Natural killer cell treated with Interleukin-12 subunit alpha and Interleukin-12 subunit beta and Interleukin-15 and Interleukin-18, amount 100 ng/mL, for 72 hours (primary cell): ENCODE measurements around the gene B3GAT3. TPM values are rescaled to one million over a fixed set of nuclear protein-coding genes. Genes with fewer than 3 reads are reported as not detected.
"Not testable (repeated sequence)": the region's sequence is repeated elsewhere in the genome, so short reads cannot be mapped to it uniquely, and the experiment has no call there.

Source experiments
- ATAC-seq, 2 donors: fragments of 150-1000 bp; cut with Tn5 transposase in 1 of 2; sonication (Bioruptor Pico), chemical (Tn5 transposase) in 1 of 2; 2 replicates each; pipeline ENCODE4 v1.10.0; 2021
- DNase-seq: peaks from one replicate; pipeline ENCODE4 v3.0.0; 2022; ENCODE audit warnings: low spot score
- H3K27ac Mint-ChIP-seq, 2 donors: 1 replicate in 1 of 2; 2 replicates in 1 of 2; pipeline ENCODE4 v1.8.0; 2022; ENCODE audit warnings: mixed read lengths in 2 of 2, mild to moderate bottlenecking in 1 of 2, moderate library complexity in 1 of 2
- H3K27me3 Mint-ChIP-seq, 2 donors: 1 replicate in 1 of 2; 2 replicates in 1 of 2; pipeline ENCODE4 v1.8.0; 2022; ENCODE audit warnings: mixed read lengths in 2 of 2
- H3K36me3 Mint-ChIP-seq: one replicate; pipeline ENCODE4 v1.8.0; 2022; ENCODE audit warnings: mixed read lengths
- H3K4me1 Mint-ChIP-seq, 2 donors: 1 replicate in 1 of 2; 2 replicates in 1 of 2; pipeline ENCODE4 v1.8.0; 2022; ENCODE audit warnings: low read depth in 2 of 2, mixed read lengths in 2 of 2, mild to moderate bottlenecking in 1 of 2
- H3K4me3 Mint-ChIP-seq: one replicate; pipeline ENCODE4 v1.8.0; 2022; ENCODE audit warnings: mixed read lengths
- H3K9me3 Mint-ChIP-seq: 2 replicates; pipeline ENCODE4 v1.8.0; 2022; ENCODE audit warnings: mixed read lengths
- total RNA-seq, 2 donors: library from RNA; stranded (reverse); gene quantifications; one replicate each; pipeline ENCODE4 v1.2.3, GENCODE V29; 2022

Gene B3GAT3
- total RNA-seq, 2 donors from 2014 or later = 72.8 to 98.7 TPM

GRCh38 chr11:62592146-62592815 is 29.5 kb downstream of the B3GAT3 start:
- H3K9me3 Mint-ChIP-seq = no peaks in the 10 kb centered on the region
- H3K4me1 Mint-ChIP-seq = peaks cover 24 to 46% of the 10 kb centered on the region in 2 donors
- H3K27me3 Mint-ChIP-seq = no peaks in the 10 kb centered on the region
- ATAC-seq = no peak
- peaks cover 16% of the 10 kb centered on the region for H3K36me3 Mint-ChIP-seq
- peak overlapping the region; percentile 94 to 96 for H3K27ac Mint-ChIP-seq
- DNase-seq = no peak
- peak overlapping the region; percentile 98 for H3K4me3 Mint-ChIP-seq

- peak within 1 kb of the TSS; percentile 94 to 96 for H3K27ac Mint-ChIP-seq
These were observed 30.2 kb downstream of the B3GAT3 start, which contains the start of gene TUT1 for GRCh38 chr11:62591448-62592145. TUT1 (minus strand) TSS chr11:62591523; CDS start chr11:62591485, 38 bp downstream.

DNA sequence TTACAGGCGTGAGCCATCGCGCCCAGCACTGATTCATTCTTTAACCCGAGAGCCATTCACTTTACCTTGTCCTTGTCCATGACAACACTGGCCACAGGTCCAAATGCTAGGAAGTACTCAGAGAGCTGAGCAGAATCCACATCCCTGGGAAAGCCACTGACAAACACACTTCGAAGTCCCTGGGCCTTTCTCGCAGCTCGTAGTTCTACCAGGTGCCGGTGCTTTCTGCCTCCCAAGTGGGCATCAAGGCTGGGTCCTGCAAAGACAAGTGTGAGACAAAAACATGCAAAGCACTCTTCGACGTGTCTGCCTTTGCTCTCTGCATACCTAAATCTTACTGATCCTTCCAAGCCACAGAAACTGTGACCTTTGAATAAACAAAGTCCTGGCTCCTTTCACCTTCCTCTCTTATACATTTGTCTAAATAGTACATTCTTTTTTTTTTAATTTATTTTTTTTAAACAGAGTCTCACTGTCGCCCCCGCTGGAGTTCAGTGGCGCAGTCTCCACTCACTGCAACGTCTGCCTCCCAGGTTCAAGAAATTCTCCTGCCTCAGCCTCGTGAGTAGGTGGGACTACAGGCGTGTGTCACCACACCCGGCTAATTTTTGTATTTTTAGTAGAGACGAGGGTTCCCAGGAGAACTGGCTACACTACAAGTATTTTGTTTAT is 32.7 kb downstream of the B3GAT3 start:
- DNase-seq (no peak), ATAC-seq (no peak)
- Mint-ChIP-seq H3K27ac (peak overlapping the region in 1 of 2 donors; percentile 94), H3K4me3 (peak overlapping the region; percentile 98), H3K36me3 (peaks cover 7% of the 10 kb centered on the region), H3K4me1 (peaks cover 21 to 35% of the 10 kb centered on the region in 2 donors), H3K9me3 (no peaks in the 10 kb centered on the region), H3K27me3 (no peaks in the 10 kb centered on the region)

More at GRCh38 chr11:62591448-62592145, 30.2 kb downstream of the B3GAT3 start, which contains the start of gene TUT1:
- DNase-seq (peak; percentile 97), ATAC-seq (peak; percentile 96)
- peaks cover 13% of the 10 kb centered on the region for H3K36me3 Mint-ChIP-seq
- peak within 1 kb of the TSS; percentile 98 for H3K4me3 Mint-ChIP-seq
- H3K4me1 Mint-ChIP-seq = peaks cover 21 to 42% of the 10 kb centered on the region in 2 donors
- no peaks in the 10 kb centered on the region for H3K27me3 Mint-ChIP-seq
- no peaks in the 10 kb centered on the region for H3K9me3 Mint-ChIP-seq

GRCh38 chr11:62585356-62585755 is 36.4 kb downstream of the B3GAT3 start:
- H3K27ac Mint-ChIP-seq, H3K4me1 Mint-ChIP-seq, DNase-seq, H3K27me3 Mint-ChIP-seq, ATAC-seq, H3K4me3 Mint-ChIP-seq, H3K36me3 Mint-ChIP-seq, H3K9me3 Mint-ChIP-seq: not testable (repeated sequence)

- H3K27me3 Mint-ChIP-seq, ATAC-seq, DNase-seq, H3K4me1 Mint-ChIP-seq, H3K9me3 Mint-ChIP-seq, H3K27ac Mint-ChIP-seq, H3K4me3 Mint-ChIP-seq: not testable (repeated sequence)
- peaks cover 12% of the 10 kb centered on the region for H3K36me3 Mint-ChIP-seq
These were observed 40.1 kb downstream of the B3GAT3 start for GRCh38 chr11:62581735-62582134.

DNA sequence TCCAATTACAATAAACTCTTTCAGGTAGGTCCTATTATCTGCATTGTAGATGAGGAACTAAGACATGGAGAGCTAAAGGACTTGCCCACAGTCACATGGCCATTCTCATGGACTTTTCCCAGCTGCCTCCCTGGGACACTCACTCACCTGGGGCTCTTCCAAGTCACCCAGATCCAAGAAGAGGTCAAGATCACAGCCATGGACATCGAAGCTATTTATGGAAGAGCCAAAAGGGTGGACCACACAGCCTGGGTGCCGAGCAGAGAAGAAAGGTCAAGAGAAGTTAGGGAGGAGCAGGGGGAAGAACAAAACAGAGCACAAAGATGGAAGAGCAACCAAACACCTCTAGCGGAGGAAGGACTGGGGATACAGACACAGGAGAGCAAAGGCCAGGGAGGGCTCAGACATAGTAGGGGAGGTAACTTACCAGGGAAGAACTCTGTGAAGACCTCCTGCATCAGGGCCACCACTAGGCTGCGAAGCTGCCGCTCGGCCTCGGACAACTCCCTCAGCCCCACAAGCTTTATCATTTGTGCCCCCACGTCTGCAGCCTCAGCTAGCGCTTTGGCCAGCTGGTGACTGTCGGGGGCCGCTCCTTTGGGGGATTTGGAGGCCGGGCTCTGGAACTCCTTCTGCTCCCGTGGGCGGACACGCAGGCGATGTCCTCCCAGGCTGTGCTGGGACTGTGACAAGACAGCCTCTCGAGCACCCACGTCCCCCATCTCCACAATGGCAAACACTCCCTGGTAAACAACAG is 40.6 kb downstream of the B3GAT3 start:
- no peak overlapping the region for H3K4me3 Mint-ChIP-seq
- no peaks in the 10 kb centered on the region for H3K9me3 Mint-ChIP-seq
- H3K27ac Mint-ChIP-seq = no peak overlapping the region
- ATAC-seq (no peak), DNase-seq (no peak)
- H3K27me3 Mint-ChIP-seq = no peaks in the 10 kb centered on the region
- peaks cover 12% of the 10 kb centered on the region for H3K36me3 Mint-ChIP-seq
- no peaks in the 10 kb centered on the region for H3K4me1 Mint-ChIP-seq

GRCh38 chr11:62579252-62579651 is 42.5 kb downstream of the B3GAT3 start:
- ATAC-seq = no peak
- Mint-ChIP-seq H3K27me3 (no peaks in the 10 kb centered on the region), H3K36me3 (peaks cover 12% of the 10 kb centered on the region), H3K9me3 (no peaks in the 10 kb centered on the region), H3K4me1 (peaks cover 7 to 11% of the 10 kb centered on the region in 2 donors), H3K27ac (no peak overlapping the region), H3K4me3 (no peak overlapping the region)
- DNase-seq = no peak

DNA sequence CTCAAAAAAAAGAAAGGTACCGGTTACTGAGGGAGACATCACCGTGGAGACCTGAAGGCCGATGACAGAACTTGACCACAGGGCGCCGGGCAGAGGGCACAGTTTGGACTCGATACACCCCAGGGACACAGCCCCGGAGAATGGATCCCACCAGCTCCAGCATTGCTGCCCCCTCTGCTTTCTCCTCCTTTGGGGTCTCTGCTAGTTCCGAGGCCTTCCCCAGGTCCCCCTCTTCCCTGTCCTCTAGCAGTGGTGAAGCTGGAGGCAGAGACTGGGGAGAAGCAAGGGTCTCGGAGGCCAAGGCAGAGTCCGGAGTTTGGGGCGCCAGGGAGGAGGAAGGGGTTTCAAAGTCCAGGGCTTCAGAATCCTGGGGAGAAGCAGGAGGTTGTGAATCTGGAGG is 43.2 kb downstream of the B3GAT3 start:
- H3K4me3 Mint-ChIP-seq = no peak overlapping the region

GRCh38 chr11:62577046-62577714 is 44.6 kb downstream of the B3GAT3 start:
- H3K4me3 Mint-ChIP-seq = no peak overlapping the region
- no peaks in the 10 kb centered on the region for H3K27me3 Mint-ChIP-seq
- peak overlapping the region in 1 of 2 donors; percentile 81 for H3K27ac Mint-ChIP-seq
- ATAC-seq = no peak
- H3K36me3 Mint-ChIP-seq = peaks cover 26% of the 10 kb centered on the region
- no peaks in the 10 kb centered on the region for H3K9me3 Mint-ChIP-seq
- no peak for DNase-seq
- H3K4me1 Mint-ChIP-seq = peaks cover 23 to 29% of the 10 kb centered on the region in 2 donors

More for the DNA sequence above, 43.2 kb downstream of the B3GAT3 start:
- H3K4me1 Mint-ChIP-seq = peaks cover 9 to 16% of the 10 kb centered on the region in 2 donors
- no peaks in the 10 kb centered on the region for H3K27me3 Mint-ChIP-seq
- no peak for ATAC-seq
- H3K36me3 Mint-ChIP-seq = peaks cover 13% of the 10 kb centered on the region
- no peak for DNase-seq
- H3K27ac Mint-ChIP-seq = no peak overlapping the region
- H3K9me3 Mint-ChIP-seq = no peaks in the 10 kb centered on the region

DNA sequence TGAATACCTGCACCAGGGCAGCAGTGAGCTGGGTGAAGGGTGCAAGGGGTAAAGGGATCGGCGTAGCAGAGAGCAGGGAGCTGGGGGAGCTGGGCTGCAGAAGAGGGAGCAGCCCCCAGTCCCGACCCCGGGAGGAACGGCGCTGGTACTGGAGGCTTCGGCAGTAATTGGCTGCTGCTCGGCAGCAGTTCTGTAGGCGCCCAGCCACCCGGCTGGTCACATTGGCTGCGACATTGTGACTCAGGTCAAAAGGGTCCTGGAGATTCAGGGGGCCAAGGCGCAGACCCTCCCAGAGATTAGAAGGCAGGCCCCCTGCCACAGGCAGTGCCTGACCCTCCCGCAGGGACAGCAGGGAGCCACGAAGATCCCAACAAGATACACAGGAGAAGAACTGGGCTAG is 45.9 kb downstream of the B3GAT3 start:
- Mint-ChIP-seq H3K27me3 (no peaks in the 10 kb centered on the region), H3K27ac (peak overlapping the region; percentile 97 to 98), H3K36me3 (peaks cover 35% of the 10 kb centered on the region), H3K4me3 (peak overlapping the region; percentile 97), H3K4me1 (peaks cover 36 to 42% of the 10 kb centered on the region in 2 donors), H3K9me3 (no peaks in the 10 kb centered on the region)
- ATAC-seq (no peak), DNase-seq (no peak)

GRCh38 chr11:62575156-62575555 is 46.6 kb downstream of the B3GAT3 start:
- H3K36me3 Mint-ChIP-seq = peaks cover 38% of the 10 kb centered on the region
- peaks cover 43 to 47% of the 10 kb centered on the region in 2 donors for H3K4me1 Mint-ChIP-seq
- H3K27me3 Mint-ChIP-seq = no peaks in the 10 kb centered on the region
- H3K27ac Mint-ChIP-seq = peak overlapping the region; percentile 97 to 98
- DNase-seq (no peak), ATAC-seq (no peak)
- peak overlapping the region; percentile 97 for H3K4me3 Mint-ChIP-seq
- H3K9me3 Mint-ChIP-seq = no peaks in the 10 kb centered on the region

GRCh38 chr11:62574363-62575071 is 47.3 kb downstream of the B3GAT3 start:
- DNase-seq (no peak), ATAC-seq (peak; percentile 16 to 25)
- Mint-ChIP-seq H3K36me3 (peaks cover 38% of the 10 kb centered on the region), H3K27me3 (no peaks in the 10 kb centered on the region), H3K27ac (peak overlapping the region; percentile 97 to 98), H3K4me3 (peak overlapping the region; percentile 97), H3K4me1 (peaks cover 45 to 48% of the 10 kb centered on the region in 2 donors), H3K9me3 (no peaks in the 10 kb centered on the region)
